CD14-positive monocyte (primary cell): ENCODE data around the gene RCOR2. TPM values are rescaled to one million over a fixed set of nuclear protein-coding genes. Genes with fewer than 3 reads are reported as not detected.

Source experiments
- DNase-seq, 3 donors: peaks; one replicate each; pipeline ENCODE4 v3.0.0-alpha.2; 2011 to 2022
- H2AFZ ChIP-seq: 2 replicates; pipeline ENCODE4 v1.6.0; 2012; ENCODE audit warnings: mild to moderate bottlenecking, low read depth, low read length, inconsistent platforms; ENCODE audit not compliant: insufficient read depth, poor library complexity, severe bottlenecking
- H3K27ac ChIP-seq, 2 donors: 1 replicate in 1 of 2; 2 replicates in 1 of 2; pipeline ENCODE4 v1.5.1; 2012 to 2013; ENCODE audit warnings: low read length in 2 of 2, control low read depth in 1 of 2, inconsistent platforms in 1 of 2, low read depth in 1 of 2, mild to moderate bottlenecking in 1 of 2
- H3K27me3 ChIP-seq, 2 donors: one replicate each; pipeline versions ENCODE4 v1.6.0 to v1.6.1; 2011 to 2013; ENCODE audit warnings: low read length in 2 of 2; ENCODE audit not compliant: control insufficient read depth in 2 of 2, insufficient read depth in 2 of 2
- H3K36me3 ChIP-seq, 2 donors: replicated peaks in 1 of 2; 1 replicate in 1 of 2; 2 replicates in 1 of 2; pipeline versions ENCODE4 v1.5.1 to v1.6.1; 2012 to 2013; ENCODE audit warnings: low read length in 2 of 2, control low read depth in 1 of 2, inconsistent platforms in 1 of 2, mild to moderate bottlenecking in 1 of 2; ENCODE audit not compliant: insufficient read depth in 2 of 2, control insufficient read depth in 1 of 2
- H3K4me1 ChIP-seq, 2 donors: 1 replicate in 1 of 2; 2 replicates in 1 of 2; pipeline versions ENCODE4 v1.5.1 to v1.6.1; 2012 to 2013; ENCODE audit warnings: low read length in 2 of 2, control low read depth in 1 of 2, inconsistent platforms in 1 of 2, mild to moderate bottlenecking in 1 of 2, moderate library complexity in 1 of 2; ENCODE audit not compliant: insufficient read depth in 2 of 2, control insufficient read depth in 1 of 2
- H3K4me2 ChIP-seq: replicated peaks from 2 replicates; pipeline ENCODE3; 2012; ENCODE audit warnings: low read length, moderate library complexity, mild to moderate bottlenecking; ENCODE audit not compliant: poor library complexity, severe bottlenecking; ENCODE audit errors: extremely low read depth
- H3K4me3 ChIP-seq, 3 experiments: fragments of 200-600 bp in 1 of 3; sonication (generic) in 1 of 3; replicated peaks in 1 of 3; 1 replicate in 2 of 3; 2 replicates in 1 of 3; pipeline ENCODE4 v1.5.1; 2011 to 2013; ENCODE audit warnings: low read length in 3 of 3, mild to moderate bottlenecking in 3 of 3, control low read depth in 2 of 3, low read depth in 2 of 3, inconsistent platforms in 1 of 3, moderate library complexity in 1 of 3
- H3K79me2 ChIP-seq: 2 replicates; pipeline ENCODE4 v1.6.0; 2012; ENCODE audit warnings: mild to moderate bottlenecking, control low read depth, inconsistent platforms, low read length, moderate library complexity; ENCODE audit not compliant: insufficient read depth
- H3K9ac ChIP-seq: 2 replicates; pipeline ENCODE4 v1.6.0; 2017; ENCODE audit warnings: low read length, mild to moderate bottlenecking; ENCODE audit not compliant: insufficient read depth, poor library complexity, severe bottlenecking
- H3K9me3 ChIP-seq, 2 donors: replicated peaks in 1 of 2; 1 replicate in 1 of 2; 2 replicates in 1 of 2; pipeline versions ENCODE4 v1.5.1 to v1.6.1; 2012 to 2013; ENCODE audit warnings: low read length in 2 of 2, control low read depth in 1 of 2; ENCODE audit not compliant: control insufficient read depth in 1 of 2, insufficient read depth in 1 of 2
- H4K20me1 ChIP-seq: 2 replicates; pipeline ENCODE4 v1.6.0; 2012; ENCODE audit warnings: mild to moderate bottlenecking, low read length, control low read depth, moderate library complexity; ENCODE audit not compliant: insufficient read depth
- H3K27ac Mint-ChIP-seq, 7 donors: one replicate each; pipeline ENCODE4 v1.8.0; 2020; ENCODE audit warnings: mild to moderate bottlenecking in 7 of 7, mixed read lengths in 7 of 7, moderate library complexity in 6 of 7, inconsistent platforms in 2 of 7
- H3K27me3 Mint-ChIP-seq, 3 donors: one replicate each; pipeline ENCODE4 v1.8.0; 2021 to 2022; ENCODE audit warnings: low read depth in 3 of 3, mild to moderate bottlenecking in 3 of 3, mixed read lengths in 3 of 3, moderate library complexity in 3 of 3, inconsistent platforms in 1 of 3
- H3K36me3 Mint-ChIP-seq, 2 donors: one replicate each; pipeline ENCODE4 v1.8.0; 2020; ENCODE audit warnings: mixed read lengths in 2 of 2, inconsistent platforms in 1 of 2, mild to moderate bottlenecking in 1 of 2
- H3K4me1 Mint-ChIP-seq: one replicate; pipeline ENCODE4 v1.8.0; 2020; ENCODE audit warnings: mild to moderate bottlenecking, mixed read lengths
- H3K4me3 Mint-ChIP-seq, 2 donors: one replicate each; pipeline ENCODE4 v1.8.0; 2020; ENCODE audit warnings: mild to moderate bottlenecking in 2 of 2, mixed read lengths in 2 of 2, moderate library complexity in 1 of 2
- H3K9me3 Mint-ChIP-seq, 7 donors: one replicate each; pipeline ENCODE4 v1.8.0; 2020 to 2022; ENCODE audit warnings: mixed read lengths in 7 of 7, mild to moderate bottlenecking in 6 of 7, moderate library complexity in 6 of 7, inconsistent platforms in 2 of 7
- CTCF ChIP-seq: fragments of 200-600 bp; IDR thresholded peaks from one replicate; pipeline ENCODE4 v1.8.0; 2022; ENCODE audit warnings: antibody characterized with exemption, mild to moderate bottlenecking
- WGBS: methylation state at CpG from one replicate; pipeline ENCODE4 v1.1.5; 2013; ENCODE audit warnings: missing lambda C conversion rate; ENCODE audit not compliant: insufficient coverage; 5-methylcytosine and 5-hydroxymethylcytosine counted together
- intact Hi-C, 2 donors: fragments of 100-400 bp; cut with micrococcal nuclease; formaldehyde crosslinking; loops; one replicate each; pipeline versions ENCODE4 v1.15.0 to v1.15.1; 2023
- polyA plus RNA-seq, 3 donors: library from polyadenylated mRNA; depleted of rRNA in 1 of 3; unstranded in 2 of 3; stranded (reverse) in 1 of 3; fragments of 300-500 nt in 2 of 3; fragments of >200 nt in 1 of 3; fragmentation: Illumina TruSeq in 2 of 3; gene quantifications; 1 replicate in 2 of 3; 2 replicates in 1 of 3; pipeline ENCODE4 v1.2.3, GENCODE V29; 2012 to 2021

Gene RCOR2
- polyA plus RNA-seq, 3 donors: not detected

GRCh38 chr11:63922673-63923192 lies 5.8 kb upstream of the RCOR2 start:
- H3K36me3 Mint-ChIP-seq: no peaks in the 10 kb centered on the region
- H3K9me3 Mint-ChIP-seq: peaks cover 0 to 5% (median 1%) of the 10 kb centered on the region in 7 donors
- peak overlapping the region in 1 of 2 donors; percentile 36 for H3K4me3 Mint-ChIP-seq
- Histone ChIP-seq H3K79me2 (no peaks in the 10 kb centered on the region), H3K36me3 (no peaks in the 10 kb centered on the region), H3K4me3 (no peak overlapping the region), H3K9ac (no peak overlapping the region), H3K4me1 (peaks cover 13 to 21% of the 10 kb centered on the region in 2 donors), H3K27me3 (peaks cover 7 to 33% of the 10 kb centered on the region in 2 donors), H3K4me2 (no peak overlapping the region), H3K9me3 (no peaks in the 10 kb centered on the region), H4K20me1 (peaks cover 1% of the 10 kb centered on the region), H3K27ac (no peak overlapping the region), H2AFZ (no peak overlapping the region)
- H3K27ac Mint-ChIP-seq: peak overlapping the region in 1 of 7 donors; percentile 33
- H3K27me3 Mint-ChIP-seq: peaks cover 32 to 68% (median 38%) of the 10 kb centered on the region in 3 donors
- peaks cover 9% of the 10 kb centered on the region for H3K4me1 Mint-ChIP-seq
- DNase-seq: no peak
- 92% methylated on average over 2 of the region's 2 CpGs for WGBS
- TF ChIP-seq CTCF: no peak
- intact Hi-C loops: no loop called here

- Histone ChIP-seq H3K4me2 (no peak overlapping the region), H3K36me3 (no peaks in the 10 kb centered on the region), H4K20me1 (peaks cover 7% of the 10 kb centered on the region), H3K27me3 (peaks cover 15 to 49% of the 10 kb centered on the region in 2 donors), H2AFZ (no peak overlapping the region), H3K4me3 (no peak overlapping the region), H3K27ac (no peak overlapping the region), H3K79me2 (no peaks in the 10 kb centered on the region), H3K4me1 (peaks cover 27 to 36% of the 10 kb centered on the region in 2 donors), H3K9me3 (no peaks in the 10 kb centered on the region), H3K9ac (no peak overlapping the region)
- Mint-ChIP-seq H3K27ac (no peak overlapping the region), H3K9me3 (peaks cover 0 to 9% (median 2%) of the 10 kb centered on the region in 7 donors), H3K4me1 (peaks cover 16% of the 10 kb centered on the region), H3K4me3 (no peak overlapping the region), H3K36me3 (no peaks in the 10 kb centered on the region), H3K27me3 (peaks cover 41 to 78% (median 46%) of the 10 kb centered on the region in 3 donors)
- no peak for DNase-seq
- intact Hi-C loops: no loop called here
- peak; percentile 36 for TF ChIP-seq CTCF
- WGBS: 50% methylated on average over 13 of the region's 14 CpGs
Observed at GRCh38 chr11:63920939-63921417, 4.0 kb upstream of the RCOR2 start.
